GM19023 (cell line): ENCODE results near the gene BANP.
"Not testable (repeated sequence)": the region's sequence is repeated elsewhere in the genome, so short reads cannot be mapped to it uniquely, and the experiment has no call there.

ENCODE experiments used
- ATAC-seq: cut with Tn5 transposase; IDR thresholded peaks from one replicate; pipeline ENCODE4 v1.9.1; 2021; ENCODE audit warnings: mild to moderate bottlenecking, moderate library complexity; ENCODE audit not compliant: unreplicated experiment

BANP gene

DNA sequence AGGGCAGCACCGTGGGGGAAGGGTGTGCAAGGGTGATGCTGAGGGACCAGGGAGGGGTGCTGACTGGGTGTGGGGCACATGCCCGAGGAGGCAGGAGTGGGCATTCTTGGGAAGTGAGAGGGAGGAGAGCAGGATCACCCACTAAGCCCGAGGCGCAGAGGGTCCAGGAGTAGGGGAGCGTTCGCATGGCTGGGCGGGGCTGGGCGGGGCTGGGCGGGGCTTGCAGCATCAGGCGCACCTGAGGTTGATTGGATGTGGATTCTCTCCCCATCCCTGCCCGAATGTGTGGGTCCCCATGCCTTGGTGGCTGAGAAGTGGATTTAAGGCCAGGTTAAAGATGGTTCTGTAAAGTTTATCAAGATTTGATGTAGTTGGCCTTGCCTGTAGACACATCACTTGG is 14.2 kb downstream of the BANP start:
- ATAC-seq = no peak

- no peak for ATAC-seq
Observed at GRCh38 chr16:87966064-87966645, 14.9 kb downstream of the BANP start.

DNA sequence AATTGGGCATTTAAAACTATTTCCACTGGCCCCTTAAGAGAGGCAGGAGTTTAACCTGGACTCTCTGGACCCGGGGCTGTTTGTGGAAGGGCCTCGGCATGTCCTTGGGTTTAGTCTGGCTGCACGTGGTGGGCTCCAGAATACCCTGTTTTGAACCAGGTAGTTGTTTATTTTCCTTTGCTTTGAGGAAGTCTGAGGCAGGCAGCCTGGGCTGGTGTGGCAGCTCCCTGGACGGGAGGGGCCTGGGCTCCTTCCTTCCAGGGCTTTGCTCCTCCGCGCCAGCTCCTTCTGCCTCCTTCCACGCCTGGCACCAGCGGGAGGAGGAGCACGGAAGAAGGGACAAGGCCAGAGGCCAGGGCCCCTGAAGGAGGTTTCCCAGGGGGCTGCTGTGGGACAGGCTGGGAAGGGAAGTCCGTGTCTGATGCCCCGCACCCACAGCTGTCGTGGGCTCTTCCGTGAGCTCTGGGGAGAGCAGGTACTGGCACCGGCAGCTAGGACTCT is 15.5 kb downstream of the BANP start:
- no peak for ATAC-seq

DNA sequence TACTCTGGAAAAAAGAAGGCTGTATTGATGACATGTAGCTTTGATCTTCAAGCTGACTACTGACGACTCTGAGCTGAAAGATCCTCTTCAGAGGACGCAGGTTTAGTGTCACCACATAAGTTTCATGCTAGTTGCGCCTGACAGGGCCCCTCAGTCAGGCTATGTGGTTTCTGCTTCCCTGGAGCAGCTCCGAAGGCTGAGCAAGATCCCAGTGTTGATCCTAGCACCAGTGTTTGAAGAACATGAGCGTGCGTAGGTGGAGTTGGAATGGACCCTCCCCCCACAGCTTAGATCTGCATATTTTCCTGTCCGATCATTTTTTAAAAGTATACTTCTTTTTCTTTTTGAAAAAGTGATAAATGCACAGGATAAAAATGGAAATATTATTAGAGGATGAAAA is 17.3 kb downstream of the BANP start:
- no peak for ATAC-seq

GRCh38 chr16:87970186-87970585 is 19.0 kb downstream of the BANP start:
- ATAC-seq = no peak

DNA sequence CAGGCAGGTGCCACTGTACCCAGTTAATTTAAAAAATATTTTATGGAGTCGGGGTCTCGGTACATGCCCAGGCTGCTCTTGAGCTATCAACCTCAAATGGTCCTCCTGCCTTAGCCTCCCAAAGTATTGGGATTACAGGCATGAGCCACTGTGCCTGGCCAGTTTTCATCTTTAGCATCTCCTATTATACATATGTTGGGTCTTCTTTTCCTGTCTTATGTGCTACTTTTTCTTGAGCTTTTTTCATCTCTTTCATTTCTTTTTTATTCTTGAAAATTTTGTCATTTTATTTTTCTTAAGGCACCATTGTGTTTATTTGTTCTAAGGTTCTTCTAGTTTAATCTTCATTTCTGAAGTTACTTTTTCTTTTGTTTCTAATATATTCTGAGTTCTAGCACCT is 20.7 kb downstream of the BANP start:
- ATAC-seq = no peak

DNA sequence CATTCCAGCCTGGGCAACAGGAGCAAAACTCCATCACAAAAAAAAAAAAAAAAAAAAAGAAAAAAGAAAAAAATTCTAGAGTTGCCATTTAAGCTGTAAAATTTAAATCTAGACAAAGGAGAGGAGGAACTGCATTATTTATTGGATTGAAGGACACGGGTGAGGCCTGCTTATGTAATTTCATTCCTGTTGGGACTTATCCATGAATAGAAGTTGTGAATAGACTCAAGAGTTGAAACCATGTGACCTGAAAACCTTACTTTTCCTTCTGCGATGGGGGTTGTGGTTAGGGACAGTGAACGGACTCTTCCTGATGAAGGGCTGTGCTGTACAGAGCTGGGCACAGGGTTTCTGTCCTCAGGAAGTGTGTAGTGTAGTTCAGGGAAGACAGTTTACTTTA is 22.5 kb downstream of the BANP start:
- no peak for ATAC-seq

GRCh38 chr16:87974178-87974577 is 22.9 kb downstream of the BANP start:
- ATAC-seq = no peak

- ATAC-seq = no peak
Observed at GRCh38 chr16:87976665-87977064, 25.4 kb downstream of the BANP start.

- no peak for ATAC-seq
Observed at GRCh38 chr16:87978127-87978526, 26.9 kb downstream of the BANP start.

GRCh38 chr16:87979352-87979751 is 28.1 kb downstream of the BANP start:
- no peak for ATAC-seq

DNA sequence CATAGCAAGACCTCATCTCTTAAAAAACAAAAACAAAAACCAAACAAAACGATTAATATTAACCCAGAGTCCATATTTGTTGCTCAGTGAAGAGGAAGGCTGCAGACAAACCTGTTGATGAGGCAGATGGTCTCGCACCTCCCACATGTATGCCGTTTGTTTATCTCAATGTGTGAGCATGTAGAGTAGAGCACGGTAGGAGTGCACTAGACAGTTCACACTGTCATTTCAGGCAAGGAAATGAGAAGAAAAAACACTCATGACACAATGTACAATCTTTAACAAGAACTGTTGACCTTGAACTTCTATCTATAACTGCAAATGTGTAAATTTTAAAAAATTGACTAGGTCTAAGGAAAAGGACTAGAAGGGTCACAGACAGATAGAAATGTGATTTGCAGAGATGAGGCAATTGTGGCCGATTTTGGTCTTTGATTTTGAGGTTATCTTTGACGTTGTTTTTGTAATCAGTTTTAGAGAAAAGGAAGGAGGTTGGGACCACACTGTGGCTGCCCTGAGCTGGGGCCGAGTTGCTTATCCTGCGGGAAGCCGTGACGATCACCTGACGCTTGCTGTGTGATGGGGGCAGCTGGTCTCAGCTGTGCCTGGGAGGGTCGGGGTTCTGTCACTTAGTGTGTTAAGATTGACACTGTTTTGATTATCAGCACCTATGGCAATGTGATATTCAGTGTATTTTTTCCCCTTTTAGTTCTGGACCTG is 28.8 kb downstream of the BANP start:
- not testable (repeated sequence) for ATAC-seq

DNA sequence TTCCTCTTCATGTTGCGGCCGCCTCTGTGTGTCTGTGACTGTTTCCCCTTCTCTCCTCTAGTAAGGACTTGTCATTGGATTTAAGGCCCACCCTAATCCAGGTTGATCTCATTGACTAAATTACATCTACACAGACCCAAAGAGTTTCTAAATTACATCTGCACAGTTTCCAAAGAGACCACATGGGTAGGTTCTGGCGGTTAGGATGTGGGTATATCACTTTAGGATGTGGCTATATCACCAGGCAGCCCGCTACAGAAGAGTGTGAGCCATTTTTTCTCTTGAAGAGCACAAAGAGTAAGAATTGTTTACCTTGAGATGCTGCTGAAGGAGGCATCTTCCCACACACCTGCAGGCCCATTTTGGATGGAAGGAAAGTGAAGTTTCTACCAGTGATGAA is 30.1 kb downstream of the BANP start:
- ATAC-seq = not testable (repeated sequence)

DNA sequence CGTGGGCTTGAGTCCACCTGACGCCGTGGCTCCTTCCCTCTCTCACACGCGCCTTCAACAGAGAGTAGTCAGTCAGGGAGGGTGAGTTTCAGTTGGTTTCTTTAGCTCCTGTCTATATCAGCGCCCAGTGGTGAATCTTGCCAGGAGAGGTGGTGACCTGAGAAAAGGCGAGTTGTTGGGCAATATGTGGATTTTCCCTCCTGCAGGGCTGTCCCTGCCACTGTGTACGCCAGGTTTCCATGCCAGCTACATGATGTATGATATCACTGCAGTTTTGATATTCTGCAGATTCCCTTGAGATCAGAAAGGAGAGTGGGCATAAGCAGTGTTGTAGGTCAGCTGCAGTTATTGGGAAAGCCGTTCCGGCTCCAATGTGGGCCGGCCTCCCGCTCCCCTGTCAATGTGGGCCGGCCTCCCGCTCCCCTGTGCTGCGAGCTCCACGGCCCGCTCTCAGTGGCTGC is 31.4 kb downstream of the BANP start:
- ATAC-seq = no peak

- not testable (repeated sequence) for ATAC-seq
Observed at GRCh38 chr16:87983072-87983736, 32.0 kb downstream of the BANP start.

DNA sequence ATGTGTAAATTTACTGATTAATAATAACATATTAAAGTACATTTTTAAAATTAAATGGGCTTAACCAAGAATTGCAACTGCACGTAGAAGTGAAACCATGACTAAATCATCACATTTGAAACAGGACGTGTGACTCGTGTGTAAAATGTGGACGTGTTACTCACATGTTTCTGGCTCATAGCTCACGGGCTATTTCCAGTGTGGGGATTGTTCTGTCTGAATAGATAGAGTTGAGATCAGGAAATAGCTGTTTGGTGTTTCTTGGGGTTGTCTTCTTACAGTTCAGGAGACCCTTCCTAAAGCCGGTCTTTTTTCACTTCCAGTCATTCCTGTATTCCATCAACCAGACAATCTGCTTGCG is 32.5 kb downstream of the BANP start:
- not testable (repeated sequence) for ATAC-seq

DNA sequence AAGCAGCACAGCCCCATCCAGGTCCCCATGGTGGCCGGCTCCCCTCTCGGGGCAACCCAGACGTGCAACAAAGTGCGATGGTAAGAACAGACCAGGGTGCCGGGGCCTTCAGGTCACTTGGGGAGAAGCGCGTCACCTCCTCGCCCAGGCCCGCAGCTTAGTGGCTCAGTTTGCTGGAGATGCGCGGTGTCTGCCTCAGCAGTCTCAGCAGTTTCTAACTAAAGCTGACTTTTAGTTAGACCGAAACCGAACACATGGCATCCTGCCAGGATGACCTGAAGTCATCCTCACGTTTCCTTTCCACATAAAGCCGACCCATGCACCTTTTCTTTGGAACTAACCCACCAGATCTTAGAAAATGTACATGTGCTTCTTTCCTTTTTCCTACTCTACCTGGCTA is 32.9 kb downstream of the BANP start:
- ATAC-seq = not testable (repeated sequence)

DNA sequence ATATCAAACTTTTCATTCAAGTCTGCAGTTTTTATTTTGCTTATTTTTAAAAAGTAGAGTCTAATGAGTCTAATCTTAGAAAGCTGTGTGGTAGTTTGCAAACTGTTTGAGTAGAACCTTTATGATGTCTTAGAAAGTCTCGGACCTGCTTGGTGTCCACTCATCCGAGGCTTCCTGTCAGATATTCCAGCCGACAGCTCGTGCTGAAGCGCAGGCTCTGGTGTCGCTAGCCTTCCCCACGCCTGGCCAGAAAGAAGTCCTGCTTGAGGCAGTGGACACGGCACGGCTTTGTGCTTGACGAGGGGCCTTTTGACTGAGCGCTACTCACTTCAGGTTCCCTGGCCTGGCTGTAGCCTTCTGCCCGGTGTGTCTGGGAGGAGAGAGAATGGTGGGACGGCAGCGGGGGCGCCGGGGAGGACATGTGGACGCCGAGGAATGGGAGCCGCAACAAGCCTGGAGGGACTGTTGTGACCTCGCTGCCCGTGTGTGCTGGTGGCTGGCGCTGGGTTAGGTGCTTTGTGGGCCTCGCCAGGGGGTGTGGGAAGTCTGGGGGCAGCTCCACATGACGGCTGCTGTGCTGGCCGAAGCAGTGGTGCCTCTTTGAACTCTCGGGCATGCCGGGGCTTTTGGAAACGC is 33.5 kb downstream of the BANP start:
- no peak for ATAC-seq

- ATAC-seq = not testable (repeated sequence)
Observed at GRCh38 chr16:87985493-87985892, 34.3 kb downstream of the BANP start.

- not testable (repeated sequence) for ATAC-seq
Observed at GRCh38 chr16:87986361-87986849, 35.2 kb downstream of the BANP start.

DNA sequence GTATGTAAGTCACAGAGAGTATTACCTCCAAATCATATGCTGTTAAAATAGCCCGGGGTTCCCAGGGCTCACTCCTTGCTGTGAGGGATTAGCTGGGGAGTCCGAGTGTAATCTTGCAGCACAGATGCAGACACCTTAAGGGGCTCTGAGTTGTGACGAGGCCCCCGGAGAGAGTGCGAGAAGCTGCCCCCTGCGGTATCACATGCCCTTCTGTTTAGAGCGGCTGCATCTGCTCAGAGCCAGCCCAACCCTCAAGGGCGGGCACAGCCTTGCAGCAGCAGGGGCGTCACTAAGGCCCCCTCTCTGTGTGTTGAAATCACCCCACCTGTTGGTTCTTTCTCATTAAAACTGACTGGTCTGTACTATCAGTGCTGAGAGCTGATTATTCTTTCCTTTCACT is 37.4 kb downstream of the BANP start:
- not testable (repeated sequence) for ATAC-seq
